DOHH2 (cell line): ENCODE data around the gene LATS1.

Experiments
- H3F3A ChIP-seq: fragments of 200-600 bp; sonication (generic), shearing (Covaris generic); 2 replicates; pipeline ENCODE4 v1.6.0; 2016; ENCODE audit warnings: antibody characterized with exemption, mild to moderate bottlenecking; ENCODE audit not compliant: control insufficient read depth, insufficient read depth
- H3K27ac ChIP-seq: fragments of 200-600 bp; sonication (generic); 2 replicates; pipeline ENCODE4 v1.5.1; 2014; ENCODE audit warnings: low read depth, mild to moderate bottlenecking, low read length, moderate library complexity
- H3K27me3 ChIP-seq: fragments of 200-600 bp; sonication (generic); 2 replicates; pipeline ENCODE4 v1.6.1; 2014; ENCODE audit warnings: mild to moderate bottlenecking, low read length, mixed read lengths; ENCODE audit not compliant: control insufficient read depth
- H3K36me3 ChIP-seq: fragments of 200-600 bp; sonication (generic); 2 replicates; pipeline ENCODE4 v1.6.1; 2014; ENCODE audit warnings: mild to moderate bottlenecking, low read length, moderate library complexity, mixed read lengths; ENCODE audit not compliant: control insufficient read depth
- H3K4me1 ChIP-seq: fragments of 200-600 bp; sonication (generic); 2 replicates; pipeline ENCODE4 v1.6.1; 2014; ENCODE audit warnings: mild to moderate bottlenecking, low read length, mixed read lengths; ENCODE audit not compliant: control insufficient read depth
- H3K4me2 ChIP-seq: fragments of 200-600 bp; sonication (generic); 2 replicates; pipeline ENCODE4 v1.6.0; 2014; ENCODE audit warnings: mild to moderate bottlenecking, low read length, moderate library complexity
- H3K4me3 ChIP-seq: fragments of 200-600 bp; sonication (generic); 2 replicates; pipeline ENCODE4 v1.5.1; 2014; ENCODE audit warnings: mild to moderate bottlenecking, low read length, mixed read lengths
- H3K79me2 ChIP-seq: fragments of 200-600 bp; sonication (generic); 2 replicates; pipeline ENCODE4 v1.6.1; 2014; ENCODE audit warnings: mild to moderate bottlenecking, low read length, mixed read lengths; ENCODE audit not compliant: control insufficient read depth
- H3K9me2 ChIP-seq: fragments of 200-600 bp; sonication (generic); replicated peaks from 2 replicates; pipeline ENCODE4 v1.6.1; 2014; ENCODE audit warnings: mild to moderate bottlenecking, low read length, mixed read lengths; ENCODE audit not compliant: control insufficient read depth
- H3K9me3 ChIP-seq: fragments of 200-600 bp; sonication (generic); 2 replicates; pipeline ENCODE4 v1.6.1; 2014; ENCODE audit warnings: antibody characterized with exemption, low read length, mixed read lengths; ENCODE audit not compliant: control insufficient read depth, insufficient read depth
- H4K20me1 ChIP-seq: fragments of 200-600 bp; sonication (generic); 2 replicates; pipeline ENCODE4 v1.6.0; 2014; ENCODE audit warnings: low read depth, mild to moderate bottlenecking, antibody characterized with exemption, low read length, moderate library complexity; ENCODE audit not compliant: control insufficient read depth, insufficient read depth
- CTCF ChIP-seq: fragments of 200-600 bp; sonication (generic); IDR thresholded peaks from one replicate; pipeline ENCODE4 v1.5.1; 2014; ENCODE audit warnings: antibody characterized with exemption, mild to moderate bottlenecking, low read depth, low read length; ENCODE audit not compliant: poor library complexity, severe bottlenecking
- EZH2phosphoT487 ChIP-seq: fragments of 200-600 bp; sonication (generic); IDR thresholded peaks from 2 replicates; pipeline ENCODE4 v1.6.1; 2017; ENCODE audit warnings: borderline replicate concordance, mild to moderate bottlenecking, antibody characterized with exemption, low read length, moderate library complexity, mixed read lengths

LATS1 gene

GRCh38 chr6:149714442-149714841 lies 3.5 kb downstream of the LATS1 start:
- no peak overlapping the region for H3K4me2 ChIP-seq
- H3K27me3 ChIP-seq, result no peaks in the 10 kb centered on the region
- H3K36me3 ChIP-seq, result peaks cover 20% of the 10 kb centered on the region
- no peaks in the 10 kb centered on the region for H3K9me3 ChIP-seq
- H3K9me2 ChIP-seq, result no peaks in the 10 kb centered on the region
- no peak overlapping the region for H3K27ac ChIP-seq
- H3F3A ChIP-seq, result 0 out of 2 replicates have a peak, but pooled peaks cover 4% of the 10 kb centered on the region
- H3K79me2 ChIP-seq, result peaks cover 91% of the 10 kb centered on the region
- no peak for TF ChIP-seq CTCF
- no peak for TF ChIP-seq EZH2phosphoT487
- no peak overlapping the region for H3K4me3 ChIP-seq
- peaks cover 30% of the 10 kb centered on the region for H3K4me1 ChIP-seq
- no peaks in the 10 kb centered on the region; the same call in 1 of the 2 replicates for H4K20me1 ChIP-seq

GRCh38 chr6:149711711-149712110 lies 6.2 kb downstream of the LATS1 start:
- Histone ChIP-seq H3K4me1 (peaks cover 47% of the 10 kb centered on the region), H3K4me3 (no peak overlapping the region), H3F3A (peaks cover 13% of the 10 kb centered on the region), H3K36me3 (peaks cover 30% of the 10 kb centered on the region), H3K4me2 (no peak overlapping the region), H3K27me3 (no peaks in the 10 kb centered on the region), H3K27ac (no peak overlapping the region), H3K79me2 (peaks cover 98% of the 10 kb centered on the region), H3K9me3 (no peaks in the 10 kb centered on the region), H3K9me2 (no peaks in the 10 kb centered on the region), H4K20me1 (peaks cover 7% of the 10 kb centered on the region)
- no peak for TF ChIP-seq CTCF
- TF ChIP-seq EZH2phosphoT487, result no peak

GRCh38 chr6:149701714-149702113 lies 16.2 kb downstream of the LATS1 start:
- peaks cover 10% of the 10 kb centered on the region for H3F3A ChIP-seq
- H3K9me3 ChIP-seq, result no peaks in the 10 kb centered on the region
- H3K4me1 ChIP-seq, result no peaks in the 10 kb centered on the region
- no peaks in the 10 kb centered on the region for H3K27me3 ChIP-seq
- H3K4me2 ChIP-seq, result no peak overlapping the region
- TF ChIP-seq CTCF (no peak), EZH2phosphoT487 (no peak)
- H3K79me2 ChIP-seq, result peaks cover 98% of the 10 kb centered on the region
- H4K20me1 ChIP-seq, result peaks cover 14% of the 10 kb centered on the region; the same call in 1 of the 2 replicates
- no peaks in the 10 kb centered on the region for H3K9me2 ChIP-seq
- H3K4me3 ChIP-seq, result no peak overlapping the region
- H3K27ac ChIP-seq, result no peak overlapping the region
- peaks cover 50% of the 10 kb centered on the region for H3K36me3 ChIP-seq

GRCh38 chr6:149699150-149699549 lies 18.8 kb downstream of the LATS1 start:
- Histone ChIP-seq H3K9me3 (no peaks in the 10 kb centered on the region), H3K4me1 (no peaks in the 10 kb centered on the region), H3K9me2 (no peaks in the 10 kb centered on the region), H3K27ac (no peak overlapping the region), H3K4me3 (no peak overlapping the region), H3K27me3 (no peaks in the 10 kb centered on the region), H3F3A (peaks cover 10% of the 10 kb centered on the region), H3K4me2 (no peak overlapping the region), H4K20me1 (peaks cover 10% of the 10 kb centered on the region; the same call in 1 of the 2 replicates), H3K79me2 (peaks cover 100% of the 10 kb centered on the region), H3K36me3 (peaks cover 60% of the 10 kb centered on the region)
- TF ChIP-seq EZH2phosphoT487 (no peak), CTCF (no peak)
